OCI-LY3 (cell line): ENCODE results near the gene KCNC3.

Experiments used
- EZH2phosphoT487 ChIP-seq: fragments of 200-600 bp; shearing (Covaris generic); IDR thresholded peaks from 2 replicates; pipeline ENCODE4 v1.6.1; 2018; ENCODE audit warnings: antibody characterized with exemption, mixed run types, low read depth
- TF ChIP-seq, protein P1 (sequence below): fragments of 200-600, 300-600 bp; sonication (generic); IDR thresholded peaks from 2 replicates; pipeline ENCODE4 v1.5.1; 2014; ENCODE audit warnings: antibody characterized with exemption, low read length, low read depth

DNA sequence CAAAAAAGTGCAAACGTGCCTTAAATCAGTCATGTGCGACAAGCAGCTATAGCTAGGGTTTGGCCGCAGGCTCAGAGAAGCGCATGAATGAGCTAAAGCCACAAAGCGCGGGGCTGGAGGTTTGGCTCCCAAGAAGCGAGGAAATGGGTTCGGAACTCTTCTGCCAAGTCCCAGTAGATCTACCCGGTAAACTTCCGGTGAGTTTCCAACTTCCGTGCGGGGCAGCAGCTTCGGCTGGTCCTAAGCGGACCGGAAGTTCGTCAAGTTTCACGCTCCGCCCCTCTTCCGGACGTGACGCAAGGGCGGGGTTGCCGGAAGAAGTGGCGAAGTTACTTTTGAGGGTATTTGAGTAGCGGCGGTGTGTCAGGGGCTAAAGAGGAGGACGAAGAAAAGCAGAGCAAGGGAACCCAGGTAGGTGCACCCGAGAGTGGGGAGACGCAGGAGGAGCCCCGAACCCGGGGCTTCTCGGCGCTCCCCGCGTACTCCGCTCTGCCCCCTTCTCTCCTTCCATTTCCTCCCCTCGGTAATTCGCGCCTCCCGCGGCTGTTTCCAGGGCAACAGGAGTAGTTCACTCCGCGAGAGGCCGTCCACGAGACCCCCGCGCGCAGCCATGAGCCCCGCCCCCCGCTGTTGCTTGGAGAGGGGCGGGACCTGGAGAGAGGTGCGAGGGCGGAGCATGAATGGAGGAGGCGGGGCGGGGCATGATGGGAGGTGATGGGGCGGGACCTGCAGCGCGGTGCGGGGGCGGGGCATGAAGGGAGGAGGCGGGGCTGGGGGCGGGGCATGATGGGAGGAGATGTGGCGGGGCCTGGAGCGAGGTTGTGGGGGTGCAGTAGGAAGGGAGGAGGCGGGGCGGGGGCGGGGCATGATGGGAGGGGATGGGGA, 47.2 kb upstream of the KCNC3 start, which contains the start of gene NR1H2:
- TF ChIP-seq, protein P1, sequence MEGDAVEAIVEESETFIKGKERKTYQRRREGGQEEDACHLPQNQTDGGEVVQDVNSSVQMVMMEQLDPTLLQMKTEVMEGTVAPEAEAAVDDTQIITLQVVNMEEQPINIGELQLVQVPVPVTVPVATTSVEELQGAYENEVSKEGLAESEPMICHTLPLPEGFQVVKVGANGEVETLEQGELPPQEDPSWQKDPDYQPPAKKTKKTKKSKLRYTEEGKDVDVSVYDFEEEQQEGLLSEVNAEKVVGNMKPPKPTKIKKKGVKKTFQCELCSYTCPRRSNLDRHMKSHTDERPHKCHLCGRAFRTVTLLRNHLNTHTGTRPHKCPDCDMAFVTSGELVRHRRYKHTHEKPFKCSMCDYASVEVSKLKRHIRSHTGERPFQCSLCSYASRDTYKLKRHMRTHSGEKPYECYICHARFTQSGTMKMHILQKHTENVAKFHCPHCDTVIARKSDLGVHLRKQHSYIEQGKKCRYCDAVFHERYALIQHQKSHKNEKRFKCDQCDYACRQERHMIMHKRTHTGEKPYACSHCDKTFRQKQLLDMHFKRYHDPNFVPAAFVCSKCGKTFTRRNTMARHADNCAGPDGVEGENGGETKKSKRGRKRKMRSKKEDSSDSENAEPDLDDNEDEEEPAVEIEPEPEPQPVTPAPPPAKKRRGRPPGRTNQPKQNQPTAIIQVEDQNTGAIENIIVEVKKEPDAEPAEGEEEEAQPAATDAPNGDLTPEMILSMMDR: no peak
- no peak for TF ChIP-seq EZH2phosphoT487
